SU-DHL-6 (cell line): ENCODE data around the gene CACNA2D1.

Source experiments
- H2AFZ ChIP-seq: fragments of 200-600 bp; sonication (generic); 2 replicates; pipeline ENCODE4 v1.6.1; 2014; ENCODE audit warnings: low read depth, mild to moderate bottlenecking, moderate library complexity, mixed read lengths, antibody characterized with exemption, low read length; ENCODE audit not compliant: severe bottlenecking
- H3F3A ChIP-seq: fragments of 200-600 bp; shearing (Covaris generic); 2 replicates; pipeline ENCODE4 v1.6.0; 2016; ENCODE audit warnings: antibody characterized with exemption, mild to moderate bottlenecking; ENCODE audit not compliant: insufficient read depth
- H3K27ac ChIP-seq: fragments of 200-600 bp; sonication (generic); 2 replicates; pipeline ENCODE4 v1.5.1; 2016; ENCODE audit warnings: low read depth, mild to moderate bottlenecking, low read length, moderate library complexity, mixed read lengths
- H3K27me3 ChIP-seq: fragments of 200-600 bp; sonication (generic), shearing (Covaris generic); 2 replicates; pipeline ENCODE4 v1.6.0; 2014; ENCODE audit warnings: mild to moderate bottlenecking, low read length
- H3K36me3 ChIP-seq: fragments of 200-600 bp; sonication (generic); 2 replicates; pipeline ENCODE4 v1.6.1; 2014; ENCODE audit warnings: mild to moderate bottlenecking, low read length, mixed read lengths
- H3K4me2 ChIP-seq: fragments of 300-600, 200-600 bp; shearing (Covaris generic), sonication (generic); 2 replicates; pipeline ENCODE4 v1.6.0; 2014; ENCODE audit warnings: low read length, low read depth, mild to moderate bottlenecking; ENCODE audit not compliant: poor library complexity, severe bottlenecking
- H3K4me3 ChIP-seq: fragments of 200-600 bp; sonication (generic); 2 replicates; pipeline ENCODE4 v1.5.1; 2014; ENCODE audit warnings: antibody characterized with exemption, low read length, mild to moderate bottlenecking, mixed read lengths; ENCODE audit not compliant: insufficient read depth, poor library complexity, severe bottlenecking
- H3K79me2 ChIP-seq: fragments of 200-600 bp; sonication (generic); 2 replicates; pipeline ENCODE4 v1.6.1; 2014; ENCODE audit warnings: mild to moderate bottlenecking, low read length, moderate library complexity; ENCODE audit not compliant: insufficient read depth
- H3K9ac ChIP-seq: fragments of 200-600 bp; sonication (generic); 2 replicates; pipeline ENCODE4 v1.7.0; 2014; ENCODE audit warnings: mild to moderate bottlenecking, low read length
- H3K9me2 ChIP-seq: fragments of 200-600 bp; sonication (generic); replicated peaks from 2 replicates; pipeline ENCODE4 v1.6.1; 2014; ENCODE audit warnings: low read length; ENCODE audit not compliant: insufficient read depth
- H3K9me3 ChIP-seq: fragments of 200-600 bp; sonication (generic); 2 replicates; pipeline ENCODE4 v1.6.1; 2014; ENCODE audit warnings: low read length, mixed read lengths; ENCODE audit not compliant: insufficient read depth
- H4K20me1 ChIP-seq: fragments of 200-600 bp; sonication (generic); 2 replicates; pipeline ENCODE4 v1.6.1; 2014; ENCODE audit warnings: low read depth, mild to moderate bottlenecking, antibody characterized with exemption, low read length, moderate library complexity, mixed read lengths
- EZH2phosphoT487 ChIP-seq: fragments of 200-600 bp; sonication (generic), shearing (Covaris generic); conservative IDR thresholded peaks from 2 replicates; pipeline ENCODE4 v1.6.1; 2018; ENCODE audit warnings: mild to moderate bottlenecking, antibody characterized with exemption, low read length, moderate library complexity, mixed read lengths
- TF ChIP-seq, protein P1 (sequence below): fragments of 200-600 bp; sonication (generic); IDR thresholded peaks from one replicate; pipeline ENCODE4 v1.5.1; 2017; ENCODE audit warnings: antibody characterized with exemption, mild to moderate bottlenecking, low read length, moderate library complexity; ENCODE audit not compliant: insufficient read depth, poor library complexity, severe bottlenecking

CACNA2D1 gene

DNA sequence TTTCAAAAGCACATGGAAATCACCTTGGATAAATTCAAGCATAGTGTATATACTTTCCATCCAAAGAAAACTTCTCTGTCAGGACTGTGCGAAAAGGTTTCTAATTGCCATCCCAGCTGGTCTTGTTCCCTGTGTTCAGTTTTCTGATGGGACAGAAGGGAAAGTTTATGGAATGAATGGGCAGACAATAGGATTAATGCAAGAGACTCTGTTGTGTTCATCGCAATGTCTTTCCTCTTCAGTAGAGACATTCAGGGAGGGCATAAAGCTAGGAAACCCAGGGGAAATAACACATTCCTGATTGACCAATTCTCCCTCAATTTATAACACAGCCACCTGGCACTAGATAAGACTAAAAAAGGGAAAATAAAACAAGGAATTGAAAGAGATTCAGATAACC, 78.9 kb downstream of the CACNA2D1 start:
- Histone ChIP-seq H3K4me2 (no peak overlapping the region), H3K9ac (no peak overlapping the region), H3K36me3 (no peaks in the 10 kb centered on the region), H2AFZ (no peak overlapping the region), H3K27me3 (no peaks in the 10 kb centered on the region; the same call in 1 of the 2 replicates), H3K9me2 (no peaks in the 10 kb centered on the region), H3K79me2 (no peaks in the 10 kb centered on the region), H4K20me1 (peaks cover 4% of the 10 kb centered on the region; the same call in 1 of the 2 replicates), H3K9me3 (no peaks in the 10 kb centered on the region), H3F3A (no peaks in the 10 kb centered on the region), H3K4me3 (no peak overlapping the region), H3K27ac (no peak overlapping the region)
- TF ChIP-seq EZH2phosphoT487: no peak
- TF ChIP-seq, protein P1, sequence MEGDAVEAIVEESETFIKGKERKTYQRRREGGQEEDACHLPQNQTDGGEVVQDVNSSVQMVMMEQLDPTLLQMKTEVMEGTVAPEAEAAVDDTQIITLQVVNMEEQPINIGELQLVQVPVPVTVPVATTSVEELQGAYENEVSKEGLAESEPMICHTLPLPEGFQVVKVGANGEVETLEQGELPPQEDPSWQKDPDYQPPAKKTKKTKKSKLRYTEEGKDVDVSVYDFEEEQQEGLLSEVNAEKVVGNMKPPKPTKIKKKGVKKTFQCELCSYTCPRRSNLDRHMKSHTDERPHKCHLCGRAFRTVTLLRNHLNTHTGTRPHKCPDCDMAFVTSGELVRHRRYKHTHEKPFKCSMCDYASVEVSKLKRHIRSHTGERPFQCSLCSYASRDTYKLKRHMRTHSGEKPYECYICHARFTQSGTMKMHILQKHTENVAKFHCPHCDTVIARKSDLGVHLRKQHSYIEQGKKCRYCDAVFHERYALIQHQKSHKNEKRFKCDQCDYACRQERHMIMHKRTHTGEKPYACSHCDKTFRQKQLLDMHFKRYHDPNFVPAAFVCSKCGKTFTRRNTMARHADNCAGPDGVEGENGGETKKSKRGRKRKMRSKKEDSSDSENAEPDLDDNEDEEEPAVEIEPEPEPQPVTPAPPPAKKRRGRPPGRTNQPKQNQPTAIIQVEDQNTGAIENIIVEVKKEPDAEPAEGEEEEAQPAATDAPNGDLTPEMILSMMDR: no peak

DNA sequence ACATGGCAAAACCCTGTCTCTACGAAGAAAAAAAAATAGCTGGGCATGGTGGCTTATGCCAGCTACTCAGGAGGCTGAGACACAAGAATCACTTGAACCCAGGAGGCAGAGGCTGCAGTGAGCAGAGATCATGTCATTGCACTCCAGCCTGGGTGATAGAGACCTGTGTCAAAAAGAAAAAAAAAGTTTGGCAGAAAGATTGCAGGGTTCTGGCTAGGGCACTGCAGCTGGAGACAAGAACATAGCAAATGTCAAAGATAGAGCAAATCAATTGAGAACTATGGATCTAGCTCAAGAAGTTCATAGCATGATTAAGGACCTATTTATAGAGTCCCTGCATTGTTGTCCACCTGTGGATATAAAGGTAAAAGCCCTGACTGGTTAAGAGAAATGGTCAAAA, 79.5 kb downstream of the CACNA2D1 start:
- Histone ChIP-seq H3K4me2 (no peak overlapping the region), H2AFZ (no peak overlapping the region), H3K9ac (no peak overlapping the region), H3K36me3 (no peaks in the 10 kb centered on the region), H3K27me3 (no peaks in the 10 kb centered on the region; the same call in 1 of the 2 replicates), H3K4me3 (no peak overlapping the region), H3F3A (no peaks in the 10 kb centered on the region), H3K79me2 (no peaks in the 10 kb centered on the region), H3K9me3 (no peaks in the 10 kb centered on the region), H3K27ac (no peak overlapping the region), H4K20me1 (peaks cover 4% of the 10 kb centered on the region; the same call in 1 of the 2 replicates), H3K9me2 (no peaks in the 10 kb centered on the region)
- TF ChIP-seq EZH2phosphoT487: no peak
- TF ChIP-seq, protein P1: no peak

DNA sequence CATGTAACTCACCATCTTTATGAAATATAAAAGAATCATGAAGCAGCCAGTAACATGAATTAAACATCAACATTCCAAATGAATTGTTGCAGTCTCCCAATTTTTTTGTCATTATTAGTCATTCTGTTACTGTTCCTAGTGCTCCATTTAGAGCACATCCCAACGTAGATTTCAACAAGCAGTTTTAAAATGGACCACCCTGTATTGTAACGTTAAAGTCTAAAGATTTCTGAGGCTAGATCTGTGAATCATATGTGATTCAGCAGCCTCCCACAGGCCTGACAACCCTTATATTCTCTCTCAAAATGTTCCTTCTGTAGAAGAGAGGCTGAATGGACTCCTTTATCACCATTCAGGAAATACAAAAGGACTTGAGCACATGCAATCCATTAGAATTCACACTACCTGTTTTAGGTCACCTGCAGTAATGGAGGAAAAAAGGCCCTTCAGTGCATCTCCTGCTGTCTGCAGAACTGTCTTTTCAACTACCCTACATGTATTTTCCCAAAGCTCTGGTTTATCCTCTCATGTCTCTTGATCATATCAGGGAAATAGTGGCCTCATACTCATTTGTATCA, 81.4 kb downstream of the CACNA2D1 start:
- Histone ChIP-seq H3K27me3 (no peaks in the 10 kb centered on the region), H3F3A (no peaks in the 10 kb centered on the region), H4K20me1 (peaks cover 4% of the 10 kb centered on the region; the same call in 1 of the 2 replicates), H2AFZ (no peak overlapping the region), H3K27ac (no peak overlapping the region), H3K9ac (no peak overlapping the region), H3K4me2 (no peak overlapping the region), H3K36me3 (no peaks in the 10 kb centered on the region), H3K79me2 (no peaks in the 10 kb centered on the region), H3K9me2 (no peaks in the 10 kb centered on the region), H3K4me3 (no peak overlapping the region), H3K9me3 (no peaks in the 10 kb centered on the region)
- TF ChIP-seq, protein P1: no peak
- no peak for TF ChIP-seq EZH2phosphoT487
